IPS-18c (cell line): ENCODE results near the gene GABRR2.
"Not testable (repeated sequence)": the region's sequence is repeated elsewhere in the genome, so short reads cannot be mapped to it uniquely, and the experiment has no call there.

Experiments
- H3K4me3 ChIP-seq: 2 replicates; pipeline ENCODE4 v1.7.0; 2013; ENCODE audit warnings: low read depth, mild to moderate bottlenecking, low read length, moderate library complexity; ENCODE audit not compliant: insufficient read depth
- H3K9me3 ChIP-seq: one replicate; pipeline ENCODE4 v1.6.1; 2013; ENCODE audit warnings: mild to moderate bottlenecking, low read length, moderate library complexity; ENCODE audit not compliant: control insufficient read depth, insufficient read depth

Gene GABRR2

GRCh38 chr6:89251170-89251569 lies 63.9 kb downstream of the GABRR2 start:
- no peaks in the 10 kb centered on the region for H3K9me3 ChIP-seq
- H3K4me3 ChIP-seq = no peak overlapping the region

- Histone ChIP-seq H3K4me3 (no peak overlapping the region), H3K9me3 (no peaks in the 10 kb centered on the region)
These were observed 64.9 kb downstream of the GABRR2 start for GRCh38 chr6:89250239-89250638.

GRCh38 chr6:89244241-89244985 lies 70.7 kb downstream of the GABRR2 start:
- no peak overlapping the region for H3K4me3 ChIP-seq
- no peaks in the 10 kb centered on the region for H3K9me3 ChIP-seq

GRCh38 chr6:89243331-89243629 lies 71.8 kb downstream of the GABRR2 start:
- H3K9me3 ChIP-seq = no peaks in the 10 kb centered on the region
- H3K4me3 ChIP-seq = no peak overlapping the region

GRCh38 chr6:89242574-89243330 lies 72.3 kb downstream of the GABRR2 start:
- no peaks in the 10 kb centered on the region for H3K9me3 ChIP-seq

GRCh38 chr6:89239338-89239737 lies 75.8 kb downstream of the GABRR2 start:
- Histone ChIP-seq H3K4me3 (no peak overlapping the region), H3K9me3 (peaks cover 4% of the 10 kb centered on the region)

More at GRCh38 chr6:89242574-89243330, 72.3 kb downstream of the GABRR2 start:
- no peak overlapping the region for H3K4me3 ChIP-seq

GRCh38 chr6:89237158-89237557 lies 77.9 kb downstream of the GABRR2 start:
- no peak overlapping the region for H3K4me3 ChIP-seq
- peaks cover 5% of the 10 kb centered on the region for H3K9me3 ChIP-seq

- not testable (repeated sequence) for H3K9me3 ChIP-seq, H3K4me3 ChIP-seq
These were observed 81.5 kb downstream of the GABRR2 start for GRCh38 chr6:89233605-89234004.

GRCh38 chr6:89222712-89223039 lies 92.4 kb downstream of the GABRR2 start:
- Histone ChIP-seq H3K4me3 (no peak overlapping the region), H3K9me3 (no peaks in the 10 kb centered on the region)

- Histone ChIP-seq H3K9me3 (no peaks in the 10 kb centered on the region), H3K4me3 (no peak overlapping the region)
These were observed 93.0 kb downstream of the GABRR2 start for GRCh38 chr6:89221971-89222711.

- H3K9me3 ChIP-seq = no peaks in the 10 kb centered on the region
- H3K4me3 ChIP-seq = no peak overlapping the region
These were observed 94.0 kb downstream of the GABRR2 start for GRCh38 chr6:89221129-89221528.

- Histone ChIP-seq H3K4me3 (no peak within 1 kb of the TSS), H3K9me3 (no peaks in the 10 kb centered on the region)
These were observed 97.7 kb downstream of the GABRR2 start, which contains the start of gene GABRR1 for GRCh38 chr6:89217299-89217910. Gene GABRR1, minus strand, starts transcription at chr6:89217358. Its CDS starts 36 bp downstream, at chr6:89217322.

GRCh38 chr6:89216411-89216810 lies 98.7 kb downstream of the GABRR2 start:
- Histone ChIP-seq H3K9me3 (no peaks in the 10 kb centered on the region), H3K4me3 (no peak overlapping the region)

GRCh38 chr6:89215391-89215790 lies 99.7 kb downstream of the GABRR2 start:
- H3K9me3 ChIP-seq = no peaks in the 10 kb centered on the region
- no peak overlapping the region for H3K4me3 ChIP-seq

- H3K4me3 ChIP-seq = no peak overlapping the region
- no peaks in the 10 kb centered on the region for H3K9me3 ChIP-seq
These were observed 100.9 kb downstream of the GABRR2 start for GRCh38 chr6:89214197-89214596.

- H3K4me3 ChIP-seq = no peak overlapping the region
- H3K9me3 ChIP-seq = peaks cover 3% of the 10 kb centered on the region
These were observed 102.6 kb downstream of the GABRR2 start for GRCh38 chr6:89212472-89212871.

- no peak overlapping the region for H3K4me3 ChIP-seq
- H3K9me3 ChIP-seq = peaks cover 3% of the 10 kb centered on the region
These were observed 105.6 kb downstream of the GABRR2 start for GRCh38 chr6:89209457-89209856.

- no peak overlapping the region for H3K4me3 ChIP-seq
- peaks cover 3% of the 10 kb centered on the region for H3K9me3 ChIP-seq
These were observed 106.5 kb downstream of the GABRR2 start for GRCh38 chr6:89208551-89208950.
